ENCODE measurements around the gene CES2. TPM values are rescaled to one million over a fixed set of nuclear protein-coding genes. Genes with fewer than 3 reads are reported as not detected.
A peak's percentile ranks its signal among the peaks of the same experiment; 100 is the strongest.

The CES2 gene
- total RNA-seq, 1 donor: 42.3 TPM

GRCh38 chr16:66911801-66912200 is 23.5 kb upstream of the CES2 start:
- no peaks in the 10 kb centered on the region for H3K79me2 ChIP-seq (ENCODE audit: insufficient read depth, low read length)
- H3K27me3 ChIP-seq (ENCODE audit: insufficient read depth, low read length): peaks cover 33% of the 10 kb centered on the region
- H3K36me3 ChIP-seq (ENCODE audit: insufficient read depth, low read length): no peaks in the 10 kb centered on the region
- no peak overlapping the region for H3K4me3 ChIP-seq (ENCODE audit: insufficient read depth, low read length)
- no peaks in the 10 kb centered on the region for H3K9me3 ChIP-seq (ENCODE audit: low read depth, low read length)
- no peaks in the 10 kb centered on the region for H4K20me1 ChIP-seq (ENCODE audit: insufficient read depth, low read length)
- H3K27ac ChIP-seq (ENCODE audit: low read depth, low read length): no peak overlapping the region
- no peak overlapping the region for H2AFZ ChIP-seq (ENCODE audit: low read length)
- DNase-seq (ENCODE audit: insufficient read length, low spot score, missing footprints): peak; percentile 52
- no peak overlapping the region for H3K4me2 ChIP-seq (ENCODE audit: insufficient read depth, low read length)
- H3K4me1 ChIP-seq (ENCODE audit: insufficient read depth, low read length): no peaks in the 10 kb centered on the region
- TF ChIP-seq CTCF (IDR thresholded peaks at IDR 0.05; ENCODE audit: extremely low read depth, low read depth, low read length): no peak

GRCh38 chr16:66913081-66913480 is 22.2 kb upstream of the CES2 start:
- no peak overlapping the region for H2AFZ ChIP-seq (ENCODE audit: low read length)
- H3K4me1 ChIP-seq (ENCODE audit: insufficient read depth, low read length): no peaks in the 10 kb centered on the region
- no peaks in the 10 kb centered on the region for H4K20me1 ChIP-seq (ENCODE audit: insufficient read depth, low read length)
- H3K36me3 ChIP-seq (ENCODE audit: insufficient read depth, low read length): no peaks in the 10 kb centered on the region
- no peak overlapping the region for H3K4me2 ChIP-seq (ENCODE audit: insufficient read depth, low read length)
- no peak for TF ChIP-seq CTCF (IDR thresholded peaks at IDR 0.05; ENCODE audit: extremely low read depth, low read depth, low read length)
- no peaks in the 10 kb centered on the region for H3K9me3 ChIP-seq (ENCODE audit: low read depth, low read length)
- no peak overlapping the region for H3K27ac ChIP-seq (ENCODE audit: low read depth, low read length)
- H3K27me3 ChIP-seq (ENCODE audit: insufficient read depth, low read length): peaks cover 26% of the 10 kb centered on the region
- peak; percentile 68 for DNase-seq (ENCODE audit: insufficient read length, low spot score, missing footprints)
- H3K79me2 ChIP-seq (ENCODE audit: insufficient read depth, low read length): no peaks in the 10 kb centered on the region
- no peak overlapping the region for H3K4me3 ChIP-seq (ENCODE audit: insufficient read depth, low read length)

- no peak for TF ChIP-seq CTCF (IDR thresholded peaks at IDR 0.05; ENCODE audit: extremely low read depth, low read depth, low read length)
- no peak overlapping the region for H3K4me3 ChIP-seq (ENCODE audit: insufficient read depth, low read length)
- H3K4me2 ChIP-seq (ENCODE audit: insufficient read depth, low read length): no peak overlapping the region
- no peaks in the 10 kb centered on the region for H3K9me3 ChIP-seq (ENCODE audit: low read depth, low read length)
- H2AFZ ChIP-seq (ENCODE audit: low read length): no peak overlapping the region
- peaks cover 20% of the 10 kb centered on the region for H3K27me3 ChIP-seq (ENCODE audit: insufficient read depth, low read length)
- DNase-seq (ENCODE audit: insufficient read length, low spot score, missing footprints): peak; percentile 23
- no peak overlapping the region for H3K27ac ChIP-seq (ENCODE audit: low read depth, low read length)
- no peaks in the 10 kb centered on the region for H3K4me1 ChIP-seq (ENCODE audit: insufficient read depth, low read length)
- H3K36me3 ChIP-seq (ENCODE audit: insufficient read depth, low read length): no peaks in the 10 kb centered on the region
- H3K79me2 ChIP-seq (ENCODE audit: insufficient read depth, low read length): no peaks in the 10 kb centered on the region
- no peaks in the 10 kb centered on the region for H4K20me1 ChIP-seq (ENCODE audit: insufficient read depth, low read length)
Observed at GRCh38 chr16:66913711-66914110, 21.6 kb upstream of the CES2 start.

- Histone ChIP-seq H3K9me3 (ENCODE audit: low read depth, low read length) (no peaks in the 10 kb centered on the region), H2AFZ (ENCODE audit: low read length) (no peak overlapping the region), H3K4me2 (ENCODE audit: insufficient read depth, low read length) (no peak overlapping the region), H3K36me3 (ENCODE audit: insufficient read depth, low read length) (no peaks in the 10 kb centered on the region), H3K4me1 (ENCODE audit: insufficient read depth, low read length) (no peaks in the 10 kb centered on the region), H3K27ac (ENCODE audit: low read depth, low read length) (no peak overlapping the region), H4K20me1 (ENCODE audit: insufficient read depth, low read length) (no peaks in the 10 kb centered on the region), H3K4me3 (ENCODE audit: insufficient read depth, low read length) (no peak overlapping the region), H3K79me2 (ENCODE audit: insufficient read depth, low read length) (no peaks in the 10 kb centered on the region), H3K27me3 (ENCODE audit: insufficient read depth, low read length) (peaks cover 24% of the 10 kb centered on the region)
- peak; percentile 77 for DNase-seq (ENCODE audit: insufficient read length, low spot score, missing footprints)
- TF ChIP-seq CTCF (IDR thresholded peaks at IDR 0.05; ENCODE audit: extremely low read depth, low read depth, low read length): no peak
Observed at GRCh38 chr16:66914541-66914940, 20.8 kb upstream of the CES2 start.

All from osteoblast (primary cell).